Parathyroid adenoma (tissue), 2 donors: ENCODE measurements around the gene RGS6.
"Not testable (repeated sequence)": the region's sequence is repeated elsewhere in the genome, so short reads cannot be mapped to it uniquely, and the experiment has no call there.

Experiments
- H2AFZ ChIP-seq: fragments of 300-600 bp; sonication (generic); one replicate; pipeline ENCODE4 v1.7.0; 2017; ENCODE audit warnings: antibody characterized with exemption, mild to moderate bottlenecking
- H3K27ac ChIP-seq: fragments of 300-600 bp; sonication (generic); one replicate; pipeline ENCODE4 v1.7.0; 2017
- H3K27me3 ChIP-seq: fragments of 300-600 bp; sonication (generic); one replicate; pipeline ENCODE4 v1.7.0; 2017; ENCODE audit warnings: low read length; ENCODE audit not compliant: control insufficient read depth, insufficient read depth
- H3K36me3 ChIP-seq: fragments of 300-600 bp; sonication (generic); one replicate; pipeline ENCODE4 v1.7.0; 2017; ENCODE audit warnings: low read length; ENCODE audit not compliant: control insufficient read depth, insufficient read depth
- H3K4me1 ChIP-seq: fragments of 300-600 bp; sonication (generic); one replicate; pipeline ENCODE4 v1.7.0; 2017; ENCODE audit warnings: control low read depth
- H3K4me2 ChIP-seq: fragments of 300-600 bp; sonication (generic); one replicate; pipeline ENCODE4 v1.7.0; 2017; ENCODE audit warnings: low read length
- H3K4me3 ChIP-seq: fragments of 300-600 bp; sonication (generic); one replicate; pipeline ENCODE4 v1.7.0; 2017; ENCODE audit warnings: low read depth, low read length
- H3K79me2 ChIP-seq: fragments of 300-600 bp; sonication (generic); one replicate; pipeline ENCODE4 v1.7.0; 2017; ENCODE audit warnings: control low read depth
- H3K9ac ChIP-seq: fragments of 300-600 bp; sonication (generic); one replicate; pipeline ENCODE4 v1.7.0; 2017; ENCODE audit warnings: mild to moderate bottlenecking
- H3K9me3 ChIP-seq: fragments of 300-600 bp; sonication (generic); one replicate; pipeline ENCODE4 v1.7.0; 2017; ENCODE audit warnings: low read length; ENCODE audit not compliant: control insufficient read depth
- CTCF ChIP-seq: fragments of 300-600 bp; sonication (generic); IDR thresholded peaks from one replicate; pipeline ENCODE4 v1.7.0; 2017; ENCODE audit warnings: antibody characterized with exemption, mild to moderate bottlenecking
- donor health status: primary hyperparathyroidism.

RGS6 gene

GRCh38 chr14:71933001-71933587 is 865 bp downstream of the RGS6 start:
- H3K27ac ChIP-seq, result no peak overlapping the region
- H3K4me2 ChIP-seq, result peak overlapping the region; percentile 65
- H3K9ac ChIP-seq, result no peak overlapping the region
- no peaks in the 10 kb centered on the region for H3K36me3 ChIP-seq
- TF ChIP-seq CTCF, result no peak
- peak overlapping the region; percentile 47 for H3K4me3 ChIP-seq
- no peaks in the 10 kb centered on the region for H3K79me2 ChIP-seq
- H2AFZ ChIP-seq, result peak overlapping the region; percentile 70
- peaks cover 5% of the 10 kb centered on the region for H3K4me1 ChIP-seq
- H3K27me3 ChIP-seq, result no peaks in the 10 kb centered on the region
- H3K9me3 ChIP-seq, result no peaks in the 10 kb centered on the region

GRCh38 chr14:71938273-71938672 is 6.0 kb downstream of the RGS6 start:
- not testable (repeated sequence) for H3K9me3 ChIP-seq, H3K27me3 ChIP-seq, H3K36me3 ChIP-seq, H3K27ac ChIP-seq, H2AFZ ChIP-seq, H3K79me2 ChIP-seq, H3K4me3 ChIP-seq, H3K9ac ChIP-seq, H3K4me1 ChIP-seq, H3K4me2 ChIP-seq

GRCh38 chr14:71939344-71939743 is 7.1 kb downstream of the RGS6 start:
- H3K9me3 ChIP-seq, H3K36me3 ChIP-seq, H2AFZ ChIP-seq, H3K4me3 ChIP-seq, H3K4me1 ChIP-seq, H3K4me2 ChIP-seq, H3K27ac ChIP-seq, H3K27me3 ChIP-seq, H3K79me2 ChIP-seq, H3K9ac ChIP-seq: not testable (repeated sequence)

- not testable (repeated sequence) for H3K36me3 ChIP-seq, H3K79me2 ChIP-seq, H3K4me1 ChIP-seq, H3K4me3 ChIP-seq, H3K27me3 ChIP-seq, H2AFZ ChIP-seq, H3K9me3 ChIP-seq, H3K4me2 ChIP-seq, H3K27ac ChIP-seq, H3K9ac ChIP-seq
Measured at GRCh38 chr14:71940500-71940899, 8.3 kb downstream of the RGS6 start.

GRCh38 chr14:71941616-71942015 is 9.4 kb downstream of the RGS6 start:
- H3K27ac ChIP-seq, H3K4me2 ChIP-seq, H3K36me3 ChIP-seq, H3K4me1 ChIP-seq, H3K9me3 ChIP-seq, H3K9ac ChIP-seq, H3K79me2 ChIP-seq, H3K27me3 ChIP-seq, H2AFZ ChIP-seq, H3K4me3 ChIP-seq: not testable (repeated sequence)

- Histone ChIP-seq H3K4me3 (no peak overlapping the region), H3K79me2 (no peaks in the 10 kb centered on the region), H3K9me3 (no peaks in the 10 kb centered on the region), H3K27me3 (no peaks in the 10 kb centered on the region), H3K27ac (no peak overlapping the region), H3K9ac (no peak overlapping the region), H3K4me2 (no peak overlapping the region), H2AFZ (no peak overlapping the region), H3K4me1 (no peaks in the 10 kb centered on the region), H3K36me3 (no peaks in the 10 kb centered on the region)
- no peak for TF ChIP-seq CTCF
Measured at GRCh38 chr14:71942904-71943694, 10.9 kb downstream of the RGS6 start.
